H9 (cell line): ENCODE data around the gene NEDD4L. TPM values are rescaled to one million over a fixed set of nuclear protein-coding genes. Genes with fewer than 3 reads are reported as not detected.

Source experiments
- DNase-seq: peaks from one replicate; pipeline ENCODE4 v3.0.0-alpha.2; 2017
- H2AFZ ChIP-seq: one replicate; pipeline ENCODE4 v1.6.1; 2013; ENCODE audit warnings: mild to moderate bottlenecking, low read length, control low read depth, moderate library complexity
- H2AK5ac ChIP-seq: 2 replicates; pipeline ENCODE4 v1.6.1; 2013; ENCODE audit warnings: low read length, control low read depth, mixed read lengths; ENCODE audit not compliant: insufficient read length
- H2BK120ac ChIP-seq: one replicate; pipeline ENCODE4 v1.6.1; 2013; ENCODE audit warnings: low read depth, mild to moderate bottlenecking, low read length, control low read depth, inconsistent platforms; ENCODE audit not compliant: poor library complexity, severe bottlenecking
- H2BK12ac ChIP-seq: 2 replicates; pipeline ENCODE4 v1.6.1; 2013; ENCODE audit warnings: low read length, control low read depth, mixed read lengths, low read depth; ENCODE audit not compliant: insufficient read length
- H2BK15ac ChIP-seq: 2 replicates; pipeline ENCODE4 v1.6.1; 2013; ENCODE audit warnings: low read depth, low read length, control low read depth
- H2BK20ac ChIP-seq: one replicate; pipeline ENCODE4 v1.6.1; 2013; ENCODE audit warnings: low read depth, mild to moderate bottlenecking, low read length, control low read depth, inconsistent platforms; ENCODE audit not compliant: poor library complexity, severe bottlenecking
- H2BK5ac ChIP-seq: 2 replicates; pipeline ENCODE4 v1.6.1; 2013; ENCODE audit warnings: low read length, control low read depth, mixed read lengths; ENCODE audit not compliant: insufficient read length
- H3K14ac ChIP-seq: 2 replicates; pipeline ENCODE4 v1.6.1; 2013; ENCODE audit warnings: low read length, control low read depth; ENCODE audit not compliant: insufficient read depth
- H3K18ac ChIP-seq: 2 replicates; pipeline ENCODE4 v1.6.1; 2013; ENCODE audit warnings: low read depth, mild to moderate bottlenecking, mixed read lengths, low read length, control low read depth; ENCODE audit not compliant: insufficient read length
- H3K23ac ChIP-seq: 2 replicates; pipeline ENCODE4 v1.6.1; 2013; ENCODE audit warnings: low read length, control low read depth, mixed read lengths, low read depth; ENCODE audit not compliant: insufficient read length
- H3K23me2 ChIP-seq: 2 replicates; pipeline ENCODE4 v1.6.1; 2013; ENCODE audit warnings: low read depth, mild to moderate bottlenecking, mixed read lengths, low read length, control low read depth; ENCODE audit not compliant: insufficient read length, poor library complexity, severe bottlenecking
- H3K27ac ChIP-seq: 2 replicates; pipeline ENCODE4 v1.5.1; 2013; ENCODE audit warnings: low read length, control low read depth, mixed read lengths, low read depth; ENCODE audit not compliant: insufficient read length
- H3K27me3 ChIP-seq: 2 replicates; pipeline ENCODE4 v1.6.1; 2013; ENCODE audit warnings: low read length, control low read depth, inconsistent platforms; ENCODE audit not compliant: insufficient read depth
- H3K4ac ChIP-seq: 2 replicates; pipeline ENCODE4 v1.6.1; 2013; ENCODE audit warnings: low read depth, mild to moderate bottlenecking, control low read depth, inconsistent platforms, low read length, moderate library complexity
- H3K4me1 ChIP-seq: 2 replicates; pipeline ENCODE4 v1.6.1; 2013; ENCODE audit warnings: low read length, control low read depth, inconsistent platforms; ENCODE audit not compliant: insufficient read depth
- H3K4me2 ChIP-seq: 2 replicates; pipeline ENCODE4 v1.6.1; 2013; ENCODE audit warnings: low read length, control low read depth, mixed read lengths; ENCODE audit not compliant: insufficient read length, insufficient read depth
- H3K56ac ChIP-seq: 2 replicates; pipeline ENCODE4 v1.6.1; 2013; ENCODE audit warnings: low read depth, mild to moderate bottlenecking, mixed read lengths, low read length, control low read depth; ENCODE audit not compliant: insufficient read length
- H3K79me1 ChIP-seq: 2 replicates; pipeline ENCODE4 v1.6.1; 2013; ENCODE audit warnings: low read depth, mild to moderate bottlenecking, moderate library complexity, low read length, control low read depth, inconsistent platforms; ENCODE audit not compliant: insufficient read depth, poor library complexity, severe bottlenecking
- H3K79me2 ChIP-seq: 2 replicates; pipeline ENCODE4 v1.6.1; 2013; ENCODE audit warnings: low read length, control low read depth, inconsistent platforms; ENCODE audit not compliant: insufficient read depth
- H3K9ac ChIP-seq: 2 replicates; pipeline ENCODE4 v1.6.1; 2013; ENCODE audit warnings: low read length, control low read depth, mixed read lengths; ENCODE audit not compliant: insufficient read length; ENCODE audit errors: extremely low read depth
- H3K9me3 ChIP-seq: one replicate; pipeline ENCODE4 v1.6.1; 2013; ENCODE audit warnings: low read depth, low read length, inconsistent platforms; ENCODE audit not compliant: control insufficient read depth
- H3T11ph ChIP-seq: one replicate; pipeline ENCODE4 v1.6.1; 2013; ENCODE audit warnings: mild to moderate bottlenecking, low read length, control low read depth, inconsistent platforms
- H4K20me1 ChIP-seq: one replicate; pipeline ENCODE4 v1.6.1; 2013; ENCODE audit not compliant: control insufficient read depth, insufficient read length, insufficient read depth
- H4K5ac ChIP-seq: 2 replicates; pipeline ENCODE4 v1.6.1; 2013; ENCODE audit warnings: low read depth, mild to moderate bottlenecking, mixed read lengths, low read length, control low read depth; ENCODE audit not compliant: insufficient read length
- H4K8ac ChIP-seq: replicated peaks from 2 replicates; pipeline ENCODE4 v1.6.1; 2013; ENCODE audit warnings: low read length, control low read depth, mixed read lengths, low read depth; ENCODE audit not compliant: insufficient read length
- H4K91ac ChIP-seq: 2 replicates; pipeline ENCODE4 v1.6.1; 2013; ENCODE audit warnings: low read depth, mild to moderate bottlenecking, moderate library complexity, mixed read lengths, low read length, control low read depth; ENCODE audit not compliant: insufficient read length
- H3K27ac Mint-ChIP-seq, 3 experiments: 2 replicates in 2 of 3; 3 replicates in 1 of 3; pipeline ENCODE4 v1.8.0; 2020 to 2021; ENCODE audit warnings: mixed read lengths in 3 of 3, mild to moderate bottlenecking in 1 of 3, moderate library complexity in 1 of 3
- H3K27me3 Mint-ChIP-seq: 2 replicates; pipeline ENCODE4 v1.8.0; 2021; ENCODE audit warnings: low read depth, mild to moderate bottlenecking, moderate library complexity, mixed read lengths
- H3K36me3 Mint-ChIP-seq, 3 experiments: 2 replicates in 2 of 3; 3 replicates in 1 of 3; pipeline ENCODE4 v1.8.0; 2020 to 2021; ENCODE audit warnings: low read depth in 3 of 3, mixed read lengths in 3 of 3; ENCODE audit not compliant: insufficient read depth in 1 of 3
- H3K4me1 Mint-ChIP-seq, 2 experiments: 2 replicates each; pipeline ENCODE4 v1.8.0; 2020; ENCODE audit warnings: mixed read lengths in 2 of 2
- H3K4me3 Mint-ChIP-seq, 2 experiments: 2 replicates in 1 of 2; 3 replicates in 1 of 2; pipeline ENCODE4 v1.8.0; 2020 to 2021; ENCODE audit warnings: mild to moderate bottlenecking in 2 of 2, mixed read lengths in 2 of 2, moderate library complexity in 1 of 2
- H3K9me3 Mint-ChIP-seq, 2 experiments: 2 replicates in 1 of 2; 3 replicates in 1 of 2; pipeline ENCODE4 v1.8.0; 2020; ENCODE audit warnings: mild to moderate bottlenecking in 2 of 2, mixed read lengths in 2 of 2, moderate library complexity in 1 of 2
- CTCF ChIP-seq: fragments of 200-600 bp; sonication (generic); conservative IDR thresholded peaks from 3 replicates; pipeline ENCODE4 v1.8.0; 2021; ENCODE audit warnings: antibody characterized with exemption, mild to moderate bottlenecking
- WGBS: extraction: QIAGEN DNeasy Blood & Tissue Kit; methylation state at CpG from one replicate; pipeline ENCODE4 v1.1.7; 2013; ENCODE audit warnings: missing lambda C conversion rate, low lambda C conversion rate, mixed read lengths; ENCODE audit not compliant: insufficient read length; ENCODE audit errors: extremely low coverage; 5-methylcytosine and 5-hydroxymethylcytosine counted together
- total RNA-seq: library from RNA; stranded (reverse); gene quantifications from 2 replicates; pipeline ENCODE4 v1.2.1, GENCODE V29; 2021

NEDD4L gene
- total RNA-seq, 1 experiment from 2014 or later = 76.3 TPM

- H4K8ac ChIP-seq = no peak overlapping the region
- H3K14ac ChIP-seq = no peak overlapping the region
- H3T11ph ChIP-seq = no peak overlapping the region
- no peak overlapping the region for H3K4ac ChIP-seq
- H3K27ac ChIP-seq = no peak overlapping the region
- H2AFZ ChIP-seq = no peak overlapping the region
- no peak overlapping the region for H3K18ac ChIP-seq
- no peak overlapping the region for H2BK120ac ChIP-seq
- no peak overlapping the region for H3K4me3 Mint-ChIP-seq
- H3K23me2 ChIP-seq = no peaks in the 10 kb centered on the region
- H3K27me3 ChIP-seq = no peaks in the 10 kb centered on the region
- H3K9me3 Mint-ChIP-seq = no peaks in the 10 kb centered on the region
- H3K4me2 ChIP-seq = no peak overlapping the region
- no peaks in the 10 kb centered on the region; the same call in 1 of the 2 replicates for H3K4me1 ChIP-seq
- H2BK20ac ChIP-seq = no peak overlapping the region
- H3K79me1 ChIP-seq = no peaks in the 10 kb centered on the region
- TF ChIP-seq CTCF = no peak
- H3K23ac ChIP-seq = no peak overlapping the region
- H4K20me1 ChIP-seq = no peaks in the 10 kb centered on the region
- H3K56ac ChIP-seq = no peak overlapping the region
- H3K79me2 ChIP-seq = no peaks in the 10 kb centered on the region
- no peaks in the 10 kb centered on the region for H3K9me3 ChIP-seq
- H3K27ac Mint-ChIP-seq = no peak overlapping the region
- WGBS = no CpG with 5 or more reads among the region's 3 CpGs
- DNase-seq = no peak
- no peak overlapping the region for H4K5ac ChIP-seq
- no peak overlapping the region for H3K9ac ChIP-seq
- H2BK15ac ChIP-seq = no peak overlapping the region
- H3K27me3 Mint-ChIP-seq = peaks cover 5% of the 10 kb centered on the region
- no peak overlapping the region for H4K91ac ChIP-seq
- peaks cover 9 to 12% of the 10 kb centered on the region in 2 experiments for H3K4me1 Mint-ChIP-seq
- H2AK5ac ChIP-seq = no peak overlapping the region
- H2BK12ac ChIP-seq = no peak overlapping the region
- H3K36me3 Mint-ChIP-seq = no peaks in the 10 kb centered on the region
- no peak overlapping the region for H2BK5ac ChIP-seq
Observed at GRCh38 chr18:58438958-58439300, 394.9 kb downstream of the NEDD4L start.
